CD4-positive, alpha-beta memory T cell (primary cell): Measurements from ENCODE around the gene BLM. TPM values are rescaled to one million over a fixed set of nuclear protein-coding genes. Genes with fewer than 3 reads are reported as not detected.
A peak's percentile ranks its signal among the peaks of the same experiment; 100 is the strongest.
"Not testable (repeated sequence)": the region's sequence is repeated elsewhere in the genome, so short reads cannot be mapped to it uniquely, and the experiment has no call there.

ENCODE experiments used
- CTCF ChIA-PET: fragments of 350-600 bp; sonication (Branson Sonifier 250); formaldehyde crosslinking; loops from one replicate; lab custom pipeline; 2021; ENCODE audit warnings: inconsistent platforms; ENCODE audit not compliant: partially characterized antibody; lab: Charles Lee
- POLR2A ChIA-PET: fragments of 350-600 bp; sonication (Branson Sonifier 250); formaldehyde crosslinking; loops from one replicate; lab custom pipeline; 2021; ENCODE audit not compliant: partially characterized antibody; lab: Charles Lee
- DNase-seq, 5 donors: peaks; one replicate each; pipeline versions ENCODE4 v3.0.0 to v3.0.0-alpha.2; 2020 to 2022; ENCODE audit warnings: mixed read lengths in 1 of 5
- H3K27ac ChIP-seq: one replicate; pipeline ENCODE4 v1.7.0; 2013; ENCODE audit warnings: low read depth, low read length
- H3K27me3 ChIP-seq: 2 replicates; pipeline ENCODE4 v1.7.0; 2013; ENCODE audit warnings: mild to moderate bottlenecking, low read length, moderate library complexity; ENCODE audit not compliant: insufficient read depth
- H3K36me3 ChIP-seq: 2 replicates; pipeline ENCODE4 v1.7.0; 2013; ENCODE audit warnings: mild to moderate bottlenecking, low read length, moderate library complexity; ENCODE audit not compliant: insufficient read depth
- H3K4me1 ChIP-seq: 2 replicates; pipeline ENCODE4 v1.7.0; 2013; ENCODE audit warnings: mild to moderate bottlenecking, low read length, moderate library complexity; ENCODE audit not compliant: insufficient read depth
- H3K4me3 ChIP-seq, 2 donors: one replicate each; pipeline ENCODE4 v1.7.0; 2013; ENCODE audit warnings: low read length in 2 of 2, mild to moderate bottlenecking in 1 of 2
- H3K9me3 ChIP-seq, 2 donors: one replicate each; pipeline ENCODE4 v1.7.0; 2013; ENCODE audit warnings: low read length in 2 of 2, control low read depth in 1 of 2; ENCODE audit not compliant: control insufficient read depth in 1 of 2
- H3K27ac Mint-ChIP-seq, 7 donors: one replicate each; pipeline ENCODE4 v1.8.0; 2020 to 2021; ENCODE audit warnings: mixed read lengths in 7 of 7, mild to moderate bottlenecking in 6 of 7, inconsistent platforms in 3 of 7, moderate library complexity in 3 of 7
- H3K27me3 Mint-ChIP-seq, 2 donors: one replicate each; pipeline ENCODE4 v1.8.0; 2020 to 2021; ENCODE audit warnings: mixed read lengths in 2 of 2
- H3K36me3 Mint-ChIP-seq, 2 donors: one replicate each; pipeline ENCODE4 v1.8.0; 2020 to 2021; ENCODE audit warnings: mixed read lengths in 2 of 2, inconsistent platforms in 1 of 2, mild to moderate bottlenecking in 1 of 2
- H3K4me1 Mint-ChIP-seq, 4 donors: one replicate each; pipeline ENCODE4 v1.8.0; 2020 to 2021; ENCODE audit warnings: mixed read lengths in 4 of 4, mild to moderate bottlenecking in 1 of 4
- H3K4me3 Mint-ChIP-seq, 8 donors: one replicate each; pipeline ENCODE4 v1.8.0; 2020 to 2021; ENCODE audit warnings: mixed read lengths in 8 of 8, mild to moderate bottlenecking in 7 of 8, moderate library complexity in 6 of 8, inconsistent platforms in 3 of 8
- H3K9me3 Mint-ChIP-seq, 8 donors: one replicate each; pipeline ENCODE4 v1.8.0; 2020 to 2021; ENCODE audit warnings: mixed read lengths in 8 of 8, mild to moderate bottlenecking in 5 of 8, inconsistent platforms in 3 of 8, moderate library complexity in 1 of 8
- intact Hi-C: fragments of 100-400 bp; cut with micrococcal nuclease; formaldehyde crosslinking; loops from one replicate; pipeline ENCODE4 v1.15.1; 2023
- polyA plus RNA-seq, 2 donors: library from polyadenylated mRNA; unstranded; fragments of 300-500 nt; fragmentation: Illumina TruSeq; gene quantifications; one replicate each; pipeline ENCODE4 v1.2.3, GENCODE V29; 2021
- total RNA-seq, 2 experiments: library from RNA; stranded (reverse); gene quantifications; one replicate each; pipeline ENCODE4 v1.2.3, GENCODE V29; 2021

The BLM gene
- total and polyA plus RNA-seq, 4 experiments from 2014 or later = 1.2 to 8.9 (median 6.0) TPM

GRCh38 chr15:90729261-90729660 is 12.1 kb downstream of the BLM start:
- Mint-ChIP-seq H3K9me3 (peaks cover 0 to 3% (median under 1%) of the 10 kb centered on the region in 8 donors), H3K36me3 (peaks cover 9 to 15% of the 10 kb centered on the region in 2 donors), H3K4me1 (peaks cover 0 to 12% (median 0%) of the 10 kb centered on the region in 4 donors), H3K27me3 (no peaks in the 10 kb centered on the region), H3K27ac (peak overlapping the region in 1 of 7 donors; percentile 71), H3K4me3 (no peak overlapping the region)
- Histone ChIP-seq H3K27me3 (no peaks in the 10 kb centered on the region), H3K4me1 (no peaks in the 10 kb centered on the region), H3K36me3 (no peaks in the 10 kb centered on the region), H3K27ac (no peak overlapping the region), H3K4me3 (no peak overlapping the region), H3K9me3 (no peaks in the 10 kb centered on the region)
- CTCF ChIA-PET = no interaction called here
- intact Hi-C loops = no loop called here
- no peak for DNase-seq
- POLR2A ChIA-PET = no interaction called here

- intact Hi-C loops = no loop called here
- Histone ChIP-seq H3K36me3 (no peaks in the 10 kb centered on the region), H3K4me1 (peaks cover under 1% of the 10 kb centered on the region), H3K27me3 (no peaks in the 10 kb centered on the region), H3K27ac (no peak overlapping the region), H3K9me3 (no peaks in the 10 kb centered on the region), H3K4me3 (no peak overlapping the region)
- Mint-ChIP-seq H3K27me3 (no peaks in the 10 kb centered on the region), H3K9me3 (peaks cover 0 to 4% (median 1%) of the 10 kb centered on the region in 8 donors), H3K4me3 (no peak overlapping the region), H3K27ac (no peak overlapping the region), H3K36me3 (peaks cover 9 to 10% of the 10 kb centered on the region in 2 donors), H3K4me1 (peaks cover 0 to 7% (median 0%) of the 10 kb centered on the region in 4 donors)
- ChIA-PET CTCF (no interaction called here), POLR2A (no interaction called here)
- no peak for DNase-seq
Measured at GRCh38 chr15:90730290-90730689, 13.1 kb downstream of the BLM start.

DNA sequence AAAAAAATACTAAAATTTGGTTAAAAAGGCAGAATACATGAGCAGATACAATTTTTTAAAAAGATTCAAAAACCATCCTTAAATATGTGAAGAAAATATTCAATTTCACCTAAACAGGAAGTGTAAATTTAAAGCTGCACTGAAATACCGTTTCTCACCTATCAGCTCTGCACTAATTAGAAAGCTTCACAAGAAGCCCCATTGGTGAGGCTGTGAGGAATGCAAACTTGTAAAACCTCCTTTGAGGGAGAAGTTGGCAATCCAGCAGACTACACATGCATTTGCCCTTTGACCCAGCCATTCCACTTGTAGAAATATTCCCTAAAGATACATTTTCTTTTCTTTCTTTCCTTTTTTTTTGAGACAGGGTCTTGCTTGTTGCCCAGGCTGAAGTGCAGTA is 18.8 kb downstream of the BLM start:
- no peaks in the 10 kb centered on the region for H3K27me3 Mint-ChIP-seq
- Histone ChIP-seq H3K27me3 (no peaks in the 10 kb centered on the region), H3K4me1 (peaks cover 9% of the 10 kb centered on the region), H3K9me3 (no peaks in the 10 kb centered on the region), H3K4me3 (no peak overlapping the region), H3K36me3 (no peaks in the 10 kb centered on the region), H3K27ac (no peak overlapping the region)
- H3K27ac Mint-ChIP-seq = no peak overlapping the region
- peaks cover 0 to 7% (median 1%) of the 10 kb centered on the region in 8 donors for H3K9me3 Mint-ChIP-seq
- ChIA-PET CTCF (no interaction called here), POLR2A (interaction anchor here (1.6 kb wide), 1 partner anchor 19 kb away, joined by 5 read pairs; the partner anchor contains the start of gene BLM)
- intact Hi-C loops = no loop called here
- peaks cover 3 to 7% (median 4%) of the 10 kb centered on the region in 4 donors for H3K4me1 Mint-ChIP-seq
- H3K4me3 Mint-ChIP-seq = no peak overlapping the region
- no peak for DNase-seq
- H3K36me3 Mint-ChIP-seq = peaks cover 4 to 8% of the 10 kb centered on the region in 2 donors

GRCh38 chr15:90740545-90740944 is 23.4 kb downstream of the BLM start:
- H3K36me3 ChIP-seq, POLR2A ChIA-PET, H3K4me1 Mint-ChIP-seq, H3K4me3 Mint-ChIP-seq, CTCF ChIA-PET, H3K27ac ChIP-seq, H3K4me3 ChIP-seq, DNase-seq, H3K27me3 Mint-ChIP-seq, H3K27me3 ChIP-seq, intact Hi-C loops, H3K9me3 ChIP-seq, H3K36me3 Mint-ChIP-seq, H3K9me3 Mint-ChIP-seq: not testable (repeated sequence)
- peak overlapping the region in 1 of 7 donors; percentile 66 for H3K27ac Mint-ChIP-seq
- peaks cover 12% of the 10 kb centered on the region for H3K4me1 ChIP-seq

GRCh38 chr15:90742087-90742486 is 24.9 kb downstream of the BLM start:
- no peaks in the 10 kb centered on the region for H3K36me3 Mint-ChIP-seq
- Histone ChIP-seq H3K4me1 (peaks cover 6% of the 10 kb centered on the region), H3K9me3 (no peaks in the 10 kb centered on the region), H3K36me3 (no peaks in the 10 kb centered on the region), H3K27me3 (no peaks in the 10 kb centered on the region), H3K27ac (no peak overlapping the region), H3K4me3 (no peak overlapping the region)
- CTCF ChIA-PET = interaction anchor here (0.9 kb wide), 1 partner anchor 144 kb away, joined by 3 read pairs; no protein-coding TSS in a partner anchor
- POLR2A ChIA-PET = interaction anchor here (0.6 to 1.8 kb wide), 2 partner anchors 73 to 111 kb away, joined by 3 to 4 read pairs; no protein-coding TSS in a partner anchor
- peaks cover 4 to 5% (median 4%) of the 10 kb centered on the region in 4 donors for H3K4me1 Mint-ChIP-seq
- H3K9me3 Mint-ChIP-seq = peaks cover 0 to 5% (median 0%) of the 10 kb centered on the region in 8 donors
- H3K4me3 Mint-ChIP-seq = peak overlapping the region in 2 of 8 donors; percentile 22 to 29
- intact Hi-C loops = no loop called here
- no peaks in the 10 kb centered on the region for H3K27me3 Mint-ChIP-seq
- no peak for DNase-seq
- H3K27ac Mint-ChIP-seq = peak overlapping the region in 2 of 7 donors; percentile 58 to 63

DNA sequence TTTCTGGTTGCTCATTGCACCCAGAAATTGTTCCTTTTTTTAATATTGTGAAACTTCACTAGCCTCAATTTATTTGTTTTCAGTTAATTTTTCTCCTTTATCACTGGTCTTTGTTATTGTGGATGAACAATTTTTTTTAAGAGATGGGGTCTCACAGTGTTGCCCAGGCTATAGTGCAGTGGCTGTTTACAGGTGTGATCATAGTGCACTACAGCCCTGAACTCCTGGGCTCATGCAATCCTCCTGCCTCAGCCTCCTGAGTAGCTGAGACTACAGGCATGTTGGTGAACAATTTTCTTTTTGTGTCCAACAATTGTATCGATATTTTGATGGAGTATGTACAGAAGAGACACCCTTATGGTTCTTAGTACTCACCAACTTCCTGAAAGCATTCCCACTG is 26.3 kb downstream of the BLM start:
- POLR2A ChIA-PET = interaction anchor here (1.8 kb wide), 1 partner anchor 72 kb away, joined by 4 read pairs; no protein-coding TSS in a partner anchor
- Mint-ChIP-seq H3K9me3 (peaks cover 0 to 5% (median 0%) of the 10 kb centered on the region in 8 donors), H3K36me3 (peaks cover 0 to 6% of the 10 kb centered on the region in 2 donors), H3K27me3 (no peaks in the 10 kb centered on the region), H3K4me3 (no peak overlapping the region), H3K27ac (no peak overlapping the region), H3K4me1 (peaks cover 0 to 6% (median 4%) of the 10 kb centered on the region in 4 donors)
- Histone ChIP-seq H3K4me1 (peaks cover 6% of the 10 kb centered on the region), H3K9me3 (no peaks in the 10 kb centered on the region), H3K36me3 (no peaks in the 10 kb centered on the region), H3K27ac (no peak overlapping the region), H3K4me3 (no peak overlapping the region), H3K27me3 (no peaks in the 10 kb centered on the region)
- CTCF ChIA-PET = no interaction called here
- intact Hi-C loops = no loop called here
- DNase-seq = no peak

GRCh38 chr15:90744759-90745402 is 27.7 kb downstream of the BLM start:
- no peaks in the 10 kb centered on the region for H3K27me3 Mint-ChIP-seq
- no peaks in the 10 kb centered on the region for H3K36me3 ChIP-seq
- peaks cover 6% of the 10 kb centered on the region for H3K4me1 ChIP-seq
- H3K27me3 ChIP-seq = no peaks in the 10 kb centered on the region
- intact Hi-C loops = no loop called here
- H3K4me1 Mint-ChIP-seq = peaks cover 1 to 9% (median 6%) of the 10 kb centered on the region in 4 donors
- peak overlapping the region in 1 of 7 donors; percentile 63 for H3K27ac Mint-ChIP-seq
- H3K36me3 Mint-ChIP-seq = peaks cover 3 to 10% of the 10 kb centered on the region in 2 donors
- no peak for DNase-seq
- ChIA-PET POLR2A (interaction anchor here (0.6 kb wide), 1 partner anchor 44 kb away, joined by 3 read pairs; no protein-coding TSS in a partner anchor), CTCF (no interaction called here)
- H3K4me3 Mint-ChIP-seq = no peak overlapping the region
- H3K4me3 ChIP-seq = no peak overlapping the region
- H3K9me3 Mint-ChIP-seq = peaks cover 0 to 5% (median 0%) of the 10 kb centered on the region in 8 donors
- no peak overlapping the region for H3K27ac ChIP-seq
- no peaks in the 10 kb centered on the region for H3K9me3 ChIP-seq
